Measurements from ENCODE around the gene CACNG4. TPM values are rescaled to one million over a fixed set of nuclear protein-coding genes. Genes with fewer than 3 reads are reported as not detected.

CACNG4 gene
- total RNA-seq, 4 donors from 2014 or later, result not detected

DNA sequence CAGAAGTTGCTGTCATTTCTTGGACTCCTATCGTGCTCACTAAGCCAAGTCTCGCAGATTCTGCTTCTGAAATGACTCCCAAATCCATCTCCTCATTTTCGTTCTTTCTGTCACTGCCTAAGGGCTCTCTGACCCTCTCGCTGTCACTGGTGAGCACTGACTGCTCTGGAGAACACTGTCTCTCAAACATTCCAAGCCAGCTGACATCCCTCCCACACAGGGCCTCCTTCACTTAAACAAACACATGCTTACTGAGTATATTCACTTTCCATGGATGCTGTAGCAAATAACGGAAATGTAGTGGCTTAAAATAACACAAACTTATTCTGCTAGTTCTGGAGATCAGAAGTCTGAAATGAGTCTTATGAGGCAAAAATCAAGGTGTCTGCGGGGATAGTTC is 98.6 kb downstream of the CACNG4 start:
- TF ChIP-seq, protein P1, sequence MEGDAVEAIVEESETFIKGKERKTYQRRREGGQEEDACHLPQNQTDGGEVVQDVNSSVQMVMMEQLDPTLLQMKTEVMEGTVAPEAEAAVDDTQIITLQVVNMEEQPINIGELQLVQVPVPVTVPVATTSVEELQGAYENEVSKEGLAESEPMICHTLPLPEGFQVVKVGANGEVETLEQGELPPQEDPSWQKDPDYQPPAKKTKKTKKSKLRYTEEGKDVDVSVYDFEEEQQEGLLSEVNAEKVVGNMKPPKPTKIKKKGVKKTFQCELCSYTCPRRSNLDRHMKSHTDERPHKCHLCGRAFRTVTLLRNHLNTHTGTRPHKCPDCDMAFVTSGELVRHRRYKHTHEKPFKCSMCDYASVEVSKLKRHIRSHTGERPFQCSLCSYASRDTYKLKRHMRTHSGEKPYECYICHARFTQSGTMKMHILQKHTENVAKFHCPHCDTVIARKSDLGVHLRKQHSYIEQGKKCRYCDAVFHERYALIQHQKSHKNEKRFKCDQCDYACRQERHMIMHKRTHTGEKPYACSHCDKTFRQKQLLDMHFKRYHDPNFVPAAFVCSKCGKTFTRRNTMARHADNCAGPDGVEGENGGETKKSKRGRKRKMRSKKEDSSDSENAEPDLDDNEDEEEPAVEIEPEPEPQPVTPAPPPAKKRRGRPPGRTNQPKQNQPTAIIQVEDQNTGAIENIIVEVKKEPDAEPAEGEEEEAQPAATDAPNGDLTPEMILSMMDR (IDR thresholded peaks at IDR 0.05; ENCODE audit: low read depth), result no peak

- TF ChIP-seq, protein P1 (IDR thresholded peaks at IDR 0.05; ENCODE audit: low read depth), result no peak
Measured at GRCh38 chr17:67066717-67067116, 102.2 kb downstream of the CACNG4 start.

DNA sequence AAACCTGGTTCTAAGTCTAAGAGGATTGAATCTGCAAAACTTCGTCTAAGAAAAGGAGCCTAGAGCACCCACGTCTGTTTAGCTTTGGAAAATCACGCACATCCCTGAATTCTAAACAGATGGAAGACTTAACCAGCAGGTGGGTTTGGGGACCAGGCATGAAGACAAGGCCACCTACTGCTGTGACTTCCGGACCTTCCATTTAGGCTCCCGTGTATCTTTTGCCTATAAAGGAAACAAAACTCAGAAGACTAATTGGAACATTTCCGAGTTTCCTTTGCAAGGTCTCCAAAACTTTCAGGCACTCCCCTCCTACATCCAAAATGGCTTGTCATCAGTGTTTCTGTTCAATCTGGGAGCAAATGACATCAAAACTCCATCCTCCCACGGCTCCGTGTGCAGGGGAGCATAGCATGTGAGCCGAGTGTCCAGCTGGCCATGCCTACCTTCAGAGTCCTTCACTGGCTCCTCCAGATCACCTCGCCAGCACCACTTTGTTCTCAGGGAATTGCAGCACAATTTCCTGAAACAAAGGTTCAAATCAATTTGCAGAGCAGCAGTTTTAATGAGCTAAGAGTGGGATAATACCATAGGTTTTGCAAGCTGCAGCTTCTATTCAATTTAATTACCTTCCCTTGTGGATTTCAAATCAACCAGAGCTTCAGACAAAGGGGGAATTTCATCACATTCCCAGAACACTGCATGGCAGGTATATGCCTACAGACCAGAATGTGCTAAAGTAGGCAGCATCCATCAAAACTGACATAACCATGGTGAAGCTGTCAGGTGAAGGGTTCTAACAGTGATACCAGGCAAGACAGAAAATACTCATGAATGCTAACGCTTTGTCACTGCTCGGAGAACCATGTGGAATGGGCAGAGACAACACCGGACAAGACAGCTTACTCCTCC is 103.3 kb downstream of the CACNG4 start:
- TF ChIP-seq, protein P1 (IDR thresholded peaks at IDR 0.05; ENCODE audit: low read depth), result no peak

DNA sequence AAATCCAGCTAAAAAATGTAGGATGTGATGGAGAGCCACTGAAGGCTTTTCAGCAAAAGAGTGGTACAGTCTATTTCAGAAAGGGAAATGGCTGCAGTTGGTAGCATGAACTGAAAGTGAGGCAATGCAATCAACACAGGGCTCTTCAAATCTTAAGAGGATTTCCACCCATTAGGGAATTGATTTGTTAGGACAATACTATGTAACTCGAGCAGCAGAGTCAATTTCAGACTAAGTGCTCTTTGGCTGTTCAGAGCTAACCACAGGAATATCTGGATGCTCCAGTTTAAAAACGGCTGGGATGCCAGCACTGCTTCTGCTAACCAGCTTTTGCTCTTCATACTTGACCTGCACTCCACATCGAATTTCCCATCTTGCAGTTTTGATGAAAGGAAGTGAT is 104.5 kb downstream of the CACNG4 start:
- TF ChIP-seq, protein P1 (IDR thresholded peaks at IDR 0.05; ENCODE audit: low read depth), result no peak

DNA sequence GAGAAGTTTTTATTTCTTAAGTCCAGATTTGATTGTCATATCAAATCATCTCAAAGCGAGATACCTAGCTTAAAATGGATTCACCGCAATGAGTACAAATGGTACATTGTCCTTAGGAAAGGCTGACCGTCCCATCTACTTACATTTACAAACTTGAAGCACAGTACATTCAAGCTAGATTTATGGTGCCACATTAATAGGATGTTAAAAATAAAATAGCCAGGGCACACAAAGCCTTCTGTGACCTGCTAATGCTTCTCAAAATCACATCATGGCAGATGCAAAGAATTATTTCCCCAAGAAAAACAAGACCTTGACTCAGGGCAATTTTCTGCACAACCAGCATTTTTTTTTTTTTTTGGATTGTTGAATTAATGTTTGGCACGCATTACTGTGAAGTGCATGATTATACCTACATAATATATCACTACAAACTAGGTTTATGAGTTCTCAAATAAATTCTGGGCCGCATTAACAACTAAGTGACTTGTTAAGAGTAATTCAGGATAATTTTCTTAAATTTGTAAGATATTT is 105.2 kb downstream of the CACNG4 start:
- TF ChIP-seq, protein P1 (IDR thresholded peaks at IDR 0.05; ENCODE audit: low read depth), result no peak

- TF ChIP-seq, protein P1 (IDR thresholded peaks at IDR 0.05; ENCODE audit: low read depth), result no peak
Measured at GRCh38 chr17:67071595-67071994, 107.1 kb downstream of the CACNG4 start.

GRCh38 chr17:67072885-67073284 is 108.4 kb downstream of the CACNG4 start:
- TF ChIP-seq, protein P1 (IDR thresholded peaks at IDR 0.05; ENCODE audit: low read depth), result no peak
